ENCODE data around the gene KCTD3. TPM values are rescaled to one million over a fixed set of nuclear protein-coding genes. Genes with fewer than 3 reads are reported as not detected.
A peak's percentile ranks its signal among the peaks of the same experiment; 100 is the strongest.

KCTD3 gene
- total RNA-seq, 1 donor from 2014 or later, result 50.5 TPM

DNA sequence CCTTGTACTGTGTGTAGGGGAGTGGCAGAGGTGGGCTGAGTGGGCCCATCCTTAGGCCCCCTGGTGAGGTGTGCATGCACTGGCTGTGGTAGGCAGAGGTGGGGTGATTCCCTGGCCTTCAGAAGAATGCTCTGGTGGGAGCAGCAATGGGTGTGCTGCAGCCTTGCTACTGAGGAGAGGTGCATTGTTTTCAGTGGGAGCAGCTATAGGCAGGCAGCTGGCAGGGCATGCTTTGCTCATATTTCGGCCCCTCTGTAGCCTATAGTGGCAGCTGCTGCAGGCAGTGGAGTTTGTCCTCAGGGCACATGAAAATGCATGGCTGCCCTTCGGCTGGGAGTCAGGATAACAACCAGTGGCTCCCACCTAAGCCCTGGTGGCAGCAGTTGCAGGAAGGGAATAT, 10.1 kb upstream of the KCTD3 start:
- H3K9me3 Mint-ChIP-seq, result peaks cover 38% of the 10 kb centered on the region
- TF ChIP-seq, protein P1, sequence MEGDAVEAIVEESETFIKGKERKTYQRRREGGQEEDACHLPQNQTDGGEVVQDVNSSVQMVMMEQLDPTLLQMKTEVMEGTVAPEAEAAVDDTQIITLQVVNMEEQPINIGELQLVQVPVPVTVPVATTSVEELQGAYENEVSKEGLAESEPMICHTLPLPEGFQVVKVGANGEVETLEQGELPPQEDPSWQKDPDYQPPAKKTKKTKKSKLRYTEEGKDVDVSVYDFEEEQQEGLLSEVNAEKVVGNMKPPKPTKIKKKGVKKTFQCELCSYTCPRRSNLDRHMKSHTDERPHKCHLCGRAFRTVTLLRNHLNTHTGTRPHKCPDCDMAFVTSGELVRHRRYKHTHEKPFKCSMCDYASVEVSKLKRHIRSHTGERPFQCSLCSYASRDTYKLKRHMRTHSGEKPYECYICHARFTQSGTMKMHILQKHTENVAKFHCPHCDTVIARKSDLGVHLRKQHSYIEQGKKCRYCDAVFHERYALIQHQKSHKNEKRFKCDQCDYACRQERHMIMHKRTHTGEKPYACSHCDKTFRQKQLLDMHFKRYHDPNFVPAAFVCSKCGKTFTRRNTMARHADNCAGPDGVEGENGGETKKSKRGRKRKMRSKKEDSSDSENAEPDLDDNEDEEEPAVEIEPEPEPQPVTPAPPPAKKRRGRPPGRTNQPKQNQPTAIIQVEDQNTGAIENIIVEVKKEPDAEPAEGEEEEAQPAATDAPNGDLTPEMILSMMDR (IDR thresholded peaks at IDR 0.05; ENCODE audit: unreplicated experiment), result no peak
- H3K4me1 Mint-ChIP-seq, result no peaks in the 10 kb centered on the region
- no peak overlapping the region for H3K27ac Mint-ChIP-seq
- peaks cover 2% of the 10 kb centered on the region for H3K27me3 Mint-ChIP-seq (ENCODE audit: low read depth)
- DNase-seq (ENCODE audit: low spot score in 2 of 2, unreplicated experiment in 2 of 2), result no peak
- H3K36me3 Mint-ChIP-seq, result peaks cover 9% of the 10 kb centered on the region
- H3K4me3 Mint-ChIP-seq, result no peak overlapping the region

DNA sequence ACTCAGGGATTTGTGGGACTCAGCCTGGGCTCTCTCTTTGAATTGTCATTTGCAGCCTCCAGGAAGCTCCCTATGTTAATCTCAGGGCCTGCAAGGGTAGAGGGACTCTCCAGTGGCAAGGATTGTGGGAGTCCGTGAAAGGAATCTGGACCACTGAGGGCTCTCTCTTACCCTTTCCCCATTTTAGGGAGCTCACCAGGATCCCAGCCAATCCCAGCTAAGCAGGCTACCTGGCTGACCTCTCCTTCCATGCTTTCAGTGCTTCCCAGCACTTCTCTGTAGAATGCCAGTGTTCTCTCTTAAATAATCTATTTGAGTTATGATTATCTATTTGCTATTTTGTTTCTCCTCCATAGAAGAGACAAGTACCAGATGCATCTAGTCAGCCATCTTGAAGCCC, 9.6 kb upstream of the KCTD3 start:
- Mint-ChIP-seq H3K27me3 (ENCODE audit: low read depth) (peaks cover 2% of the 10 kb centered on the region), H3K36me3 (peaks cover 9% of the 10 kb centered on the region), H3K27ac (no peak overlapping the region), H3K4me1 (no peaks in the 10 kb centered on the region), H3K9me3 (peaks cover 38% of the 10 kb centered on the region), H3K4me3 (no peak overlapping the region)
- TF ChIP-seq, protein P1 (IDR thresholded peaks at IDR 0.05; ENCODE audit: unreplicated experiment), result no peak
- DNase-seq (ENCODE audit: low spot score in 2 of 2, unreplicated experiment in 2 of 2), result no peak

DNA sequence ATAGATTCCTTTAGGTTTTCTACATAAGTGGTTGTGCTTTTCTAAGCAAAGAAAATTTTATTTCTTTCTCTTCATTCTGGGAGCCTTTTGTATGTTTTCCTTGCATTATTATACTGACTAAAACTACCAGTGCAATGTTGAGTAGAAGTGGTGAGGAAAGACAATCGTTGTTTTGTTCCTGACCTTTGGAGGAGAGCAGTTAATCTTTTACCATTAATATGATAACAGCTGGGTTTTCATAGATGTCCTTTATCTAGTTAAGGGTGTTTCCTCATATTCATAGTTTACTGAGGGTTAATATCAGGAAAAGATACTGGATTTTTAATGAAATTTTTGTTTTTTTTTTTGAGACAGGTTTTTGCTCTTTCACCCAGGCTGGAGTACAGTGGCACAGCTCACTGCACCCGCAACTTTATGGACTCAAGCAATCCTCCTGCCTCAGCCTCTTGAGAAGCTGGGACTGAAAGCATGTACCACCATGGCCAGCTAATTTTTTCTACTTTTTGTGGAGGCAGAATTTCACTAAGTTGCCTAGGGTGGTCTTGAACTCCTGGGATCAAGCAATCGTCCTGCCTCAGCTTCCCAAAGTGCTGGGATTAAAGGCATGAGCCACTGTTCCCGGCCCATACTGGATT, 9.0 kb upstream of the KCTD3 start:
- Mint-ChIP-seq H3K4me1 (no peaks in the 10 kb centered on the region), H3K36me3 (peaks cover 9% of the 10 kb centered on the region), H3K27me3 (ENCODE audit: low read depth) (peaks cover 2% of the 10 kb centered on the region), H3K9me3 (peaks cover 35% of the 10 kb centered on the region), H3K27ac (no peak overlapping the region), H3K4me3 (no peak overlapping the region)
- no peak for DNase-seq (ENCODE audit: low spot score in 2 of 2, unreplicated experiment in 2 of 2)
- TF ChIP-seq, protein P1 (IDR thresholded peaks at IDR 0.05; ENCODE audit: unreplicated experiment), result no peak

DNA sequence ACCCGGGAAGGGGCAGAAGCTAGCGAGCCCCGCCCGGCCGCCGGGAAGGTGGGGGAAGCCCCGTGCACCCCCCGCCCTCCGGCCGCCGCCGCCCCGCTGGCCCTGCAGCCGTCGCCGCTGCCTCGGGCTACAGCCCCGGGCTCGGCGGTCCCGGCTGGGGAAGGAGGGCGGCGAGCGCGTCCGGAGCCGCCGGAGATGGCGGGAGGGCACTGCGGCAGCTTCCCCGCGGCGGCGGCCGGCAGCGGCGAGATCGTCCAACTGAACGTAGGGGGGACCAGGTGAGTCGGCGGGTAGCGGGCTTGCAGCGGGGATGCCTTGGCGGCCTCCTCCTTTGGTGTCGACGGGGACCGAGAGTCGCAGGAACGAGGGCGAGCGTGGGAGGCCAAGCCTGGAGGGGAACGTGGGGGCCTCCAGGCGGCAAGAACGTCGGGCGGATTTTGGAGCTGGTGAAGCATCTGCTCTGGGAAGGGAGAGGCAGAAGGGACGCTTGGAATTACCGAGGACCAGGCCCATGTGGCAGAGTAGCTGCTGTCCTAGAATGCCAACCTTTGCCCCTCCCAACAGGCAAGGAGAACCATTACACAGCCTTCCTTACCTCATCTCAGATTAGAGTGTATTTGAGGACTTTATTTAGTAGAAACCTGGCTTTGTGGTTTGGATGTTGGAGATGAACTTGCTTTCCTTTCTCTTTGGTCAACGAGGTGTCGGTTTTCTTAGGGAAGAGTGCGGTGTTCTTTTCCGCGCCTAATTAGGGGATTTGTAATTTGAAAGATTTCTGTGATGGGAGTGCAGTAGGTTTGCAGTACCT, 591 bp downstream of the KCTD3 start:
- Mint-ChIP-seq H3K27me3 (ENCODE audit: low read depth) (no peaks in the 10 kb centered on the region), H3K36me3 (no peaks in the 10 kb centered on the region), H3K4me3 (peak overlapping the region; percentile 97), H3K27ac (peak overlapping the region; percentile 97), H3K4me1 (peaks cover 46% of the 10 kb centered on the region), H3K9me3 (no peaks in the 10 kb centered on the region)
- DNase-seq (ENCODE audit: low spot score in 2 of 2, unreplicated experiment in 2 of 2), result peak; percentile 46 to 71
- TF ChIP-seq, protein P1 (IDR thresholded peaks at IDR 0.05; ENCODE audit: unreplicated experiment), result no peak

DNA sequence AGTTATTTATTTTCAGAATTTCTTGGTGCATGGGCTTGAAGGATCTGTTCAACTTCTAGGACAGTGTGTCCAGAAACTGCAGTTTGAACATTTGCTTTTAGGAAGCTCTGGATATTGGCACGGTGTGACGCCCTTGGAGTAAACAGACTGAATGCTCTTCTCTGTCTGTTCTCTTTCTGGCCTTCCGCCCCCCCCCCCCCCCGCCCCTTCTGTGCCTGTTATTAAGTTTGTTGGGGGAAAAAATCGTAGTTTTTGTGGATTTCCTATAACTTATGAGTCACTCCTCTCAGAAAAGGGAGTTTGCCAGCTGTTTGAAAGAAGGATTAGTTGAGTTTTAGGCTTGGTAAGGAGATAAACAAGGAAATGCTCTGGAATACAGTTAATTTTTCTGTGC, 1.2 kb downstream of the KCTD3 start:
- H3K4me3 Mint-ChIP-seq, result peak overlapping the region; percentile 87
- no peaks in the 10 kb centered on the region for H3K9me3 Mint-ChIP-seq
- TF ChIP-seq, protein P1 (IDR thresholded peaks at IDR 0.05; ENCODE audit: unreplicated experiment), result no peak
- DNase-seq (ENCODE audit: low spot score in 2 of 2, unreplicated experiment in 2 of 2), result no peak
- no peaks in the 10 kb centered on the region for H3K27me3 Mint-ChIP-seq (ENCODE audit: low read depth)
- peaks cover 46% of the 10 kb centered on the region for H3K4me1 Mint-ChIP-seq
- H3K27ac Mint-ChIP-seq, result peak overlapping the region; percentile 97
- H3K36me3 Mint-ChIP-seq, result no peaks in the 10 kb centered on the region

Measured in mesothelial cell of epicardium (in vitro differentiated cells).